ENCODE measurements around the gene COL27A1.

- no peak for TF ChIP-seq CTCF (IDR thresholded peaks at IDR 0.05; ENCODE audit: insufficient read depth, low read length)
- TF ChIP-seq SPI1 (IDR thresholded peaks at IDR 0.05; ENCODE audit: borderline replicate concordance, low read depth), result no peak
- TF ChIP-seq POLR2AphosphoS5 (IDR thresholded peaks at IDR 0.05; ENCODE audit: low read depth), result no peak
Observed at GRCh38 chr9:114357911-114358328, 202.6 kb downstream of the COL27A1 start.
